Endothelial cell of umbilical vein (primary cell): Measurements from ENCODE around the gene KPNB1. TPM values are rescaled to one million over a fixed set of nuclear protein-coding genes. Genes with fewer than 3 reads are reported as not detected.
A peak's percentile ranks its signal among the peaks of the same experiment; 100 is the strongest.

Experiments
- BruUV-seq: library from RNA; stranded (reverse); fragments of 400-500 nt; replicated peaks from 2 replicates; lab custom pipeline; 2021; lab: Mats Ljungman, UMichigan
- CTCF ChIA-PET: fragments of 300-600, 350-600 bp; sonication (Branson Sonifier 250); formaldehyde crosslinking; loops from one replicate; lab custom pipeline; 2021; ENCODE audit warnings: antibody characterized with exemption, inconsistent platforms; lab: Charles Lee
- POLR2A ChIA-PET: fragments of 300-600, 350-600 bp; sonication (Branson Sonifier 250); formaldehyde crosslinking; loops from one replicate; lab custom pipeline; 2021; ENCODE audit warnings: antibody characterized with exemption, inconsistent platforms; lab: Charles Lee
- DNase-seq: peaks from one replicate; pipeline ENCODE4 v3.0.0-alpha.2; 2011; ENCODE audit warnings: low read depth, low spot score
- FAIRE-seq: peaks from 2 replicates; lab custom pipeline; 2011; peaks lifted over from hg19 to GRCh38; lab: Jason Lieb, UNC
- H2AFZ ChIP-seq: 2 replicates; pipeline ENCODE4 v1.6.0; 2012; ENCODE audit warnings: low read depth, low read length, control low read depth, inconsistent platforms
- H3K27ac ChIP-seq: 2 replicates; pipeline ENCODE4 v1.5.1; 2011; ENCODE audit warnings: low read depth, mild to moderate bottlenecking, control low read depth, low read length, moderate library complexity; ENCODE audit not compliant: insufficient read depth
- H3K27me3 ChIP-seq, 2 experiments: 2 replicates each; pipeline versions ENCODE4 v1.6.0 to v1.6.1; 2011; ENCODE audit warnings: low read length in 2 of 2, mixed read lengths in 1 of 2; ENCODE audit not compliant: control insufficient read depth in 2 of 2, insufficient read depth in 2 of 2
- H3K36me3 ChIP-seq, 2 experiments: 2 replicates in 1 of 2; 3 replicates in 1 of 2; pipeline ENCODE4 v1.5.1; 2011; ENCODE audit warnings: low read length in 2 of 2, mild to moderate bottlenecking in 1 of 2, moderate library complexity in 1 of 2; ENCODE audit not compliant: control insufficient read depth in 2 of 2, insufficient read depth in 2 of 2; ENCODE audit errors: extremely low read depth in 1 of 2
- H3K4me1 ChIP-seq: 3 replicates; pipeline ENCODE4 v1.5.1; 2011; ENCODE audit warnings: mild to moderate bottlenecking, low read length; ENCODE audit not compliant: control insufficient read depth, insufficient read depth; ENCODE audit errors: extremely low read depth
- H3K4me2 ChIP-seq: 2 replicates; pipeline ENCODE4 v1.6.1; 2011; ENCODE audit warnings: low read length, control low read depth, mixed read lengths; ENCODE audit not compliant: insufficient read depth
- H3K4me3 ChIP-seq, 3 experiments: fragments of 200-600 bp in 1 of 3; sonication (generic), shearing (Covaris generic) in 1 of 3; replicated peaks in 1 of 3; 2 replicates each; pipeline ENCODE4 v1.5.1; 2011 to 2016; ENCODE audit warnings: control low read depth in 3 of 3, low read length in 3 of 3, mild to moderate bottlenecking in 2 of 3, inconsistent platforms in 1 of 3, low read depth in 1 of 3, moderate library complexity in 1 of 3; ENCODE audit not compliant: insufficient read depth in 1 of 3
- H3K79me2 ChIP-seq: 2 replicates; pipeline ENCODE4 v1.6.0; 2012; ENCODE audit warnings: low read length, inconsistent platforms; ENCODE audit not compliant: control insufficient read depth, insufficient read depth
- H3K9ac ChIP-seq: replicated peaks from 2 replicates; pipeline ENCODE3; 2011; ENCODE audit warnings: low read length, control low read depth; ENCODE audit not compliant: insufficient read depth; ENCODE audit errors: extremely low read depth
- H3K9me1 ChIP-seq: replicated peaks from 3 replicates; pipeline ENCODE4 v1.6.0; 2011; ENCODE audit warnings: mild to moderate bottlenecking, low read length; ENCODE audit not compliant: control insufficient read depth, insufficient read depth; ENCODE audit errors: extremely low read depth
- H3K9me3 ChIP-seq: replicated peaks from 2 replicates; pipeline ENCODE4 v1.5.1; 2012; ENCODE audit warnings: low read length, inconsistent platforms; ENCODE audit not compliant: control insufficient read depth, insufficient read depth
- H4K20me1 ChIP-seq: replicated peaks from 2 replicates; pipeline ENCODE3; 2011; ENCODE audit warnings: mild to moderate bottlenecking, low read length; ENCODE audit not compliant: control insufficient read depth, insufficient read depth; ENCODE audit errors: extremely low read depth
- EZH2 ChIP-seq: IDR thresholded peaks from 2 replicates; pipeline ENCODE4 v1.6.1; 2012; ENCODE audit warnings: borderline replicate concordance, low read depth, mild to moderate bottlenecking, moderate library complexity, low read length, inconsistent platforms; ENCODE audit not compliant: severe bottlenecking
- JUN ChIP-seq: IDR thresholded peaks from 2 replicates; pipeline ENCODE4 v1.6.1; 2011; ENCODE audit warnings: borderline replicate concordance, low read depth; ENCODE audit not compliant: insufficient read length, insufficient read depth
- MYC ChIP-seq: IDR thresholded peaks from one replicate; pipeline ENCODE4 v1.6.1; 2011; ENCODE audit warnings: mild to moderate bottlenecking, low read depth, low read length
- dilution Hi-C: fragments of 300-500 bp; cut with MboI; formaldehyde crosslinking; loops from one replicate; pipeline ENCODE4 v1.15.0; 2019; ENCODE audit warnings: low sequenced_read_pairs; ENCODE audit not compliant: extremely low pct_ligation_motif_present
- intact Hi-C: fragments of 100-400 bp; cut with micrococcal nuclease; formaldehyde crosslinking; loops from one replicate; pipeline ENCODE4 v1.10.0; 2022
- polyA plus RNA-seq, 4 experiments: library from polyadenylated mRNA; depleted of rRNA in 3 of 4; stranded (reverse) in 3 of 4; unstranded in 1 of 4; fragments of >200 nt; gene quantifications; 2 replicates each; pipeline versions ENCODE4 v1.2.1 to v1.2.3, GENCODE V29; 2011 to 2012; ENCODE audit warnings: missing spikeins in 1 of 4
- total RNA-seq: library from RNA; stranded (reverse); gene quantifications from 2 replicates; pipeline ENCODE4 v1.2.3, GENCODE V29; 2021
- TF ChIP-seq, protein P1 (sequence below), 2 donors: IDR thresholded peaks; 1 replicate in 1 of 2; 2 replicates in 1 of 2; pipeline ENCODE4 v1.5.1; 2011; ENCODE audit warnings: low read length in 2 of 2, mild to moderate bottlenecking in 2 of 2, moderate library complexity in 2 of 2, control low read depth in 1 of 2, inconsistent platforms in 1 of 2, low read depth in 1 of 2; ENCODE audit not compliant: insufficient read depth in 1 of 2; ENCODE audit errors: extremely low read depth in 1 of 2

Gene KPNB1
- total and polyA plus RNA-seq, 2 donors (not counting 3 experiments of a cell fraction or from before 2014, with no cell fraction given): 119 to 495 TPM

DNA sequence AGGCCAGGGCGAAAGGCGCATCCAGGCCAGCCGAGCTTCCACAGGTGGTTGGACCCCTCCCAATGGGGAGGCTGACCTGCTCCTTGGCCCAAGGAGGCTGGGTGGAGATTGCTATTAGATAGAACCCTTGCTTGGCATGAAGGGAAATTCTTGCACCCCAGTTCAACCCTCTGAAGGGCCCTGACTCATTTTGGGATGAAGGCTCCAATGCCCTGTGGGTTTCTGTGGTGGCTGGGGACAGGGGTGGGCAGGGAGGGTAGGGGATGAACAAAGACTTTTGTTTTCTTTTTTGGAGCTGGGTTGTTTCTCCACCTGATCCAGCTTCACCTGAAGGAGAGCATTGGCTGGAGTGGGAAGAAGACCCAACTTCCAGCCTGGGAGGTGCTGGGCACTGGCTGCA is 66.7 kb downstream of the KPNB1 start:
- no peak overlapping the region for H3K27ac ChIP-seq
- DNase-seq: no peak
- no peak overlapping the region for H2AFZ ChIP-seq
- H3K9me1 ChIP-seq: no peaks in the 10 kb centered on the region
- no peaks in the 10 kb centered on the region for H3K79me2 ChIP-seq
- intact Hi-C loops: no loop called here
- no peaks in the 10 kb centered on the region for H3K4me1 ChIP-seq
- no peak overlapping the region for H3K4me2 ChIP-seq
- no peaks in the 10 kb centered on the region for H3K36me3 ChIP-seq
- H4K20me1 ChIP-seq: no peaks in the 10 kb centered on the region
- no TSS peak for BruUV-seq
- TF ChIP-seq, protein P1, sequence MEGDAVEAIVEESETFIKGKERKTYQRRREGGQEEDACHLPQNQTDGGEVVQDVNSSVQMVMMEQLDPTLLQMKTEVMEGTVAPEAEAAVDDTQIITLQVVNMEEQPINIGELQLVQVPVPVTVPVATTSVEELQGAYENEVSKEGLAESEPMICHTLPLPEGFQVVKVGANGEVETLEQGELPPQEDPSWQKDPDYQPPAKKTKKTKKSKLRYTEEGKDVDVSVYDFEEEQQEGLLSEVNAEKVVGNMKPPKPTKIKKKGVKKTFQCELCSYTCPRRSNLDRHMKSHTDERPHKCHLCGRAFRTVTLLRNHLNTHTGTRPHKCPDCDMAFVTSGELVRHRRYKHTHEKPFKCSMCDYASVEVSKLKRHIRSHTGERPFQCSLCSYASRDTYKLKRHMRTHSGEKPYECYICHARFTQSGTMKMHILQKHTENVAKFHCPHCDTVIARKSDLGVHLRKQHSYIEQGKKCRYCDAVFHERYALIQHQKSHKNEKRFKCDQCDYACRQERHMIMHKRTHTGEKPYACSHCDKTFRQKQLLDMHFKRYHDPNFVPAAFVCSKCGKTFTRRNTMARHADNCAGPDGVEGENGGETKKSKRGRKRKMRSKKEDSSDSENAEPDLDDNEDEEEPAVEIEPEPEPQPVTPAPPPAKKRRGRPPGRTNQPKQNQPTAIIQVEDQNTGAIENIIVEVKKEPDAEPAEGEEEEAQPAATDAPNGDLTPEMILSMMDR (IDR thresholded peaks at IDR 0.05; ENCODE audit: extremely low read depth in 1 of 2, insufficient read depth in 1 of 2, low read depth in 1 of 2, low read length in 2 of 2): no peak
- TF ChIP-seq JUN (no peak), MYC (no peak)
- ChIA-PET POLR2A (no interaction called here), CTCF (no interaction called here)
- dilution Hi-C loops: no loop called here
- no peak overlapping the region for H3K9ac ChIP-seq
- no peaks in the 10 kb centered on the region for H3K9me3 ChIP-seq
- H3K27me3 ChIP-seq: peaks cover 27 to 31% of the 10 kb centered on the region in 2 experiments
- H3K4me3 ChIP-seq: no peak overlapping the region
- FAIRE-seq: no peak

DNA sequence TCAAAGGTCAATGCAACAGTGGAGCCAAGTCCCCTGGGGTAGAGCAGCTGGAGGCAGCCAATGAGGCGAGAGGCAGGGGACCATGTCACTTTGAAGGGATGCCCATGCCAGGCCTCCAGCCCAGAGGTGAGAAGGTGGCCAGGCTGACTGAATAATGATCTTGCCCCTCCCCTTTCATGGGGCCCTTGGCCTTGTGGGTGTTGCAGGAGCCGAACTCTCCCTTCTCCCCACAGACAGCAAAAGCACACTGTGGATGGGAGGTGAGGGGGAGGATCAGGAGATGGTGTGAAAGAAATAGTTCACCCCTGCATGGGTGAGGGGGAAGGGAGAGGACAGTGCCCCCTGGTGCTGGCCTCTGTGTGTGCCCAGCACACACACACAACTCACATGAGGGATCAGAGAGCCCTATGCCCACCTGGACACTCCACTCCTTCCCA is 67.6 kb downstream of the KPNB1 start:
- Histone ChIP-seq H3K36me3 (no peaks in the 10 kb centered on the region), H2AFZ (no peak overlapping the region), H3K9me1 (no peaks in the 10 kb centered on the region), H3K27ac (no peak overlapping the region), H3K4me1 (no peaks in the 10 kb centered on the region), H3K4me3 (no peak overlapping the region), H3K79me2 (no peaks in the 10 kb centered on the region), H4K20me1 (no peaks in the 10 kb centered on the region), H3K9ac (no peak overlapping the region), H3K27me3 (peaks cover 35 to 39% of the 10 kb centered on the region in 2 experiments), H3K9me3 (no peaks in the 10 kb centered on the region), H3K4me2 (no peak overlapping the region)
- DNase-seq: no peak
- TF ChIP-seq EZH2: no peak
- TF ChIP-seq, protein P1 (IDR thresholded peaks at IDR 0.05; ENCODE audit: extremely low read depth in 1 of 2, insufficient read depth in 1 of 2, low read depth in 1 of 2, low read length in 2 of 2): peak; percentile 30 to 51
- POLR2A ChIA-PET: no interaction called here
- CTCF ChIA-PET: interaction anchor here (1.5 to 3.0 kb wide), 3 partner anchors 11 to 20 kb away, joined by 5 to 14 read pairs (median 7); no protein-coding TSS in a partner anchor
- intact Hi-C loops (no loop called here), dilution Hi-C loops (no loop called here)
- FAIRE-seq: no peak
- BruUV-seq: no TSS peak
